ENCODE results near the gene ANKRD10.

ANKRD10 gene

DNA sequence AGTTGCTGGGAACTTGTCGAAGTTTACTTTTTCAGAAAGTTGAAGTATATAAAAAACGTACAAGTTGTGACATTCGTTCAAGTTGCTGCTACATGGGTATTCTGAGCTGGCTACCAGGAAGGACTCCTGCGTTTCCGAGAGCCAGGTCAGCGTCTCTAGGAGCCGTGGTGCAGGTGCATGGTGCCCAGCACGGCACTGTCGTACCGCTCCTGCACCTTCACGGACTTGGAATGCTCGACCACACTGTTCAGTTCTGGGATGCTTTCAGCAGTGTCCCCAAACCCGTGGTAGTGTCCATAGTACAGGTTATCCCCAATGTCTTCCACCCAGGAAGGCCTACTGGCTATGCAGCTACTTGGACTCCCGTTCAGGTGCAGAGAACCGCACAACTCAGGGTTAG, 35.4 kb downstream of the ANKRD10 start:
- no peak for DNase-seq
- Histone ChIP-seq H3K4me3 (ENCODE audit: low read depth, low read length) (no peak overlapping the region), H3K27ac (no peak overlapping the region), H3K36me3 (peaks cover 5% of the 10 kb centered on the region; the same call in 1 of the 2 replicates), H3K9me3 (ENCODE audit: severe bottlenecking) (no peaks in the 10 kb centered on the region), H3K27me3 (ENCODE audit: insufficient read depth, low read depth, severe bottlenecking) (no peaks in the 10 kb centered on the region)
- TF ChIP-seq, protein P1, sequence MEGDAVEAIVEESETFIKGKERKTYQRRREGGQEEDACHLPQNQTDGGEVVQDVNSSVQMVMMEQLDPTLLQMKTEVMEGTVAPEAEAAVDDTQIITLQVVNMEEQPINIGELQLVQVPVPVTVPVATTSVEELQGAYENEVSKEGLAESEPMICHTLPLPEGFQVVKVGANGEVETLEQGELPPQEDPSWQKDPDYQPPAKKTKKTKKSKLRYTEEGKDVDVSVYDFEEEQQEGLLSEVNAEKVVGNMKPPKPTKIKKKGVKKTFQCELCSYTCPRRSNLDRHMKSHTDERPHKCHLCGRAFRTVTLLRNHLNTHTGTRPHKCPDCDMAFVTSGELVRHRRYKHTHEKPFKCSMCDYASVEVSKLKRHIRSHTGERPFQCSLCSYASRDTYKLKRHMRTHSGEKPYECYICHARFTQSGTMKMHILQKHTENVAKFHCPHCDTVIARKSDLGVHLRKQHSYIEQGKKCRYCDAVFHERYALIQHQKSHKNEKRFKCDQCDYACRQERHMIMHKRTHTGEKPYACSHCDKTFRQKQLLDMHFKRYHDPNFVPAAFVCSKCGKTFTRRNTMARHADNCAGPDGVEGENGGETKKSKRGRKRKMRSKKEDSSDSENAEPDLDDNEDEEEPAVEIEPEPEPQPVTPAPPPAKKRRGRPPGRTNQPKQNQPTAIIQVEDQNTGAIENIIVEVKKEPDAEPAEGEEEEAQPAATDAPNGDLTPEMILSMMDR (IDR thresholded peaks at IDR 0.05; ENCODE audit: low read depth, low read length) = no peak

DNA sequence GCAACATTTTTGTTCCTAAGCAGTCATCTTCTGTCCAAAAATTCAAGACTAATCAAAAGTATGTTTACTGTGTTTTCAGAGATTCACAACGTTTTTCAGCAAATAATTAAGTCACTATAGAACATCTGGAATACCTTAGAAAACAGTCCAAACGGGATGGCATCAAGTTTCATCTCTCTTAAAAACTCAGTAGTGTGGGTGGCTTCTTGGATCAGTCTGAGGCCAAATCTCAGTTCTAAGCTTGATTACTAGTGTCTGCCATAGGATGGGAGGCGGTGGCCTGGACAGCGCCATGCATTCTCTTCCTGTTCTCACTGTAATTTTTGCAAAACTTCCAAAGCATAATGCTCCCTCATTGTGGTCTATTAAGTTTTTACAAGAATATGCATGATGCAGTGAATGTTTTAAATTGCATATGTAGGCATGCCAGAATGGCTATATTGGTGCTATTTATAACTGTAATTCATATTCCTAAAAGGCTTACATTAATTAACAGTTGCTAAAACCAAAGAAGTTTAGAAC, 37.1 kb downstream of the ANKRD10 start:
- no peak for DNase-seq
- H3K27ac ChIP-seq = no peak overlapping the region
- H3K4me3 ChIP-seq (ENCODE audit: low read depth, low read length) = no peak overlapping the region
- no peaks in the 10 kb centered on the region for H3K9me3 ChIP-seq (ENCODE audit: severe bottlenecking)
- no peaks in the 10 kb centered on the region for H3K27me3 ChIP-seq (ENCODE audit: insufficient read depth, low read depth, severe bottlenecking)
- peaks cover 5% of the 10 kb centered on the region; the same call in 1 of the 2 replicates for H3K36me3 ChIP-seq
- TF ChIP-seq, protein P1 (IDR thresholded peaks at IDR 0.05; ENCODE audit: low read depth, low read length) = no peak

DNA sequence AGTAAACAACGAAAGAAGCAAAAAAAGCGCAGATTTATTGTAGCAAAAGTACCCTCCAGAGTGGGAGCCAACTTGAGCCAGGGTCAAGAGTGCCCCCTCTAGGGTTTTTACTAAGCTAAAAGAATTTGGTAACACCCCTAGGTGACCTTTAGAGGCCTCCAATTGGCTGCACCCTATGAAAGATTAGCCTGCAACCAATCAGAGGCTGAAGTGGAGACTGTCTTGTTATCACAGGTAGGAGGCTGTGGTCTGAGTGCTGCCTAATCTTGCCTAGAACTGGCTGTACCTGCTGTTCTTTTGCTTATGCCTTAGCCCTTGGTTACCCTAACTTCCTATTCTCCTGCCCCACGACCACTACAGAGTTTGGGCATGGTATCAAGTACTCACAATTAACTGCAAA, 38.3 kb downstream of the ANKRD10 start:
- H3K27ac ChIP-seq = no peak overlapping the region
- peaks cover 5% of the 10 kb centered on the region; the same call in 1 of the 2 replicates for H3K36me3 ChIP-seq
- no peaks in the 10 kb centered on the region for H3K9me3 ChIP-seq (ENCODE audit: severe bottlenecking)
- H3K27me3 ChIP-seq (ENCODE audit: insufficient read depth, low read depth, severe bottlenecking) = no peaks in the 10 kb centered on the region
- TF ChIP-seq, protein P1 (IDR thresholded peaks at IDR 0.05; ENCODE audit: low read depth, low read length) = no peak
- no peak overlapping the region for H3K4me3 ChIP-seq (ENCODE audit: low read depth, low read length)
- DNase-seq = no peak

- H3K27me3 ChIP-seq (ENCODE audit: insufficient read depth, low read depth, severe bottlenecking) = no peaks in the 10 kb centered on the region
- H3K9me3 ChIP-seq (ENCODE audit: severe bottlenecking) = no peaks in the 10 kb centered on the region
- H3K4me3 ChIP-seq (ENCODE audit: low read depth, low read length) = no peak overlapping the region
- H3K36me3 ChIP-seq = 0 out of 2 replicates have a peak, but pooled peaks cover 2% of the 10 kb centered on the region
- TF ChIP-seq, protein P1 (IDR thresholded peaks at IDR 0.05; ENCODE audit: low read depth, low read length) = no peak
- no peak for DNase-seq
- H3K27ac ChIP-seq = no peak overlapping the region
Measured at GRCh38 chr13:110875241-110875640, 39.6 kb downstream of the ANKRD10 start.

GRCh38 chr13:110874508-110874960, 40.3 kb downstream of the ANKRD10 start:
- H3K4me3 ChIP-seq (ENCODE audit: low read depth, low read length) = peak overlapping the region; percentile 48
- peak overlapping the region; percentile 25; the same call in 1 of the 2 replicates for H3K27ac ChIP-seq
- H3K27me3 ChIP-seq (ENCODE audit: insufficient read depth, low read depth, severe bottlenecking) = no peaks in the 10 kb centered on the region
- peak; percentile 96 for DNase-seq
- TF ChIP-seq, protein P1 (IDR thresholded peaks at IDR 0.05; ENCODE audit: low read depth, low read length) = no peak
- H3K9me3 ChIP-seq (ENCODE audit: severe bottlenecking) = no peaks in the 10 kb centered on the region
- 0 out of 2 replicates have a peak, but pooled peaks cover 2% of the 10 kb centered on the region for H3K36me3 ChIP-seq
